Adrenal gland (tissue), 5 donors: ENCODE measurements around the gene BAG3.

ENCODE experiments used
- CTCF ChIP-seq, 6 experiments: fragments of 450-650 bp in 4 of 6; fragments of 200-600 bp in 2 of 6; sonication (generic) in 1 of 6; IDR thresholded peaks; 1 replicate in 5 of 6; 2 replicates in 1 of 6; pipeline versions ENCODE4 v1.5.1 to v1.8.0; 2016 to 2021; ENCODE audit warnings: antibody characterized with exemption in 6 of 6, mild to moderate bottlenecking in 2 of 6, moderate library complexity in 1 of 6
- POLR2A ChIP-seq, 2 donors: fragments of 450-650 bp; IDR thresholded peaks; one replicate each; pipeline ENCODE4 v1.6.1; 2017; ENCODE audit warnings: antibody characterized with exemption in 2 of 2, mild to moderate bottlenecking in 2 of 2, moderate library complexity in 1 of 2
- donor health status: DM: no; HTN: no; CAD: no.

- TF ChIP-seq CTCF (IDR thresholded peaks at IDR 0.05), result no peak
- TF ChIP-seq POLR2A (IDR thresholded peaks at IDR 0.05), result no peak
Observed at GRCh38 chr10:119702583-119702982, 51.4 kb downstream of the BAG3 start.
